NT2/D1 (cell line): ENCODE data around the gene TBPL2.

ENCODE experiments used
- SUZ12 ChIP-seq: IDR thresholded peaks from 2 replicates; pipeline ENCODE4 v1.6.1; 2011; ENCODE audit not compliant: insufficient read length, insufficient read depth; ENCODE audit errors: extremely low read depth
- YY1 ChIP-seq: IDR thresholded peaks from 2 replicates; pipeline ENCODE4 v1.6.1; 2011; ENCODE audit not compliant: insufficient read length, insufficient read depth

DNA sequence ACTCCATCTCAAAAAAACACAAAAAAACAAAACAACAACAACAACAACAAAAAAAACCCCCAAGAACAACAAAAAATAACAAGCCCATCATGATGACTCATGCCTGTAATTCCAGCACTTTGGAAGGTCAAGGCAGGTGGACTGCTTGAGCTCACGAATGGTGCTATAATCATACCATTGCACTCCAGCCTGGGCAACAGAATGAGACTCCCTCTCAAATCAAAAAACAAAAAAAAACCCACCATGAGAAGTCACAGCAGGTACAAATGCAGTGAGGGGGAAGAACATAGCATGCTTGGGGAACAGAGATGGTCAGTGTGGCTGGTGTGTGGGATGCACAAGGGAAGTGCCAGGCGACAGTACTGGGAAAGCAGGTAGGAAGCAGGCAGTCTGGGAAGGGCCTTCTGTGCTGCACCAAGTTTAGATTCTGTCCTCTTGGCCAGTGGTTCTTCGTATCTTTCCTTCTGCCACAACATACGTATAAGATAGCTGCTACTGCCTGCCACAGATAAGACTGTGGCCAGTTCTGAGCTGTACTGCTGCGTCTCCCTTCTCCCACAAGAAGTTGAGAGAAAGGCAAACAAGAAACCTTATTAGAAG lies 56.8 kb downstream of the TBPL2 start:
- TF ChIP-seq SUZ12 (no peak), YY1 (no peak)
